Measurements from ENCODE around the gene GALNT1.

Gene GALNT1

DNA sequence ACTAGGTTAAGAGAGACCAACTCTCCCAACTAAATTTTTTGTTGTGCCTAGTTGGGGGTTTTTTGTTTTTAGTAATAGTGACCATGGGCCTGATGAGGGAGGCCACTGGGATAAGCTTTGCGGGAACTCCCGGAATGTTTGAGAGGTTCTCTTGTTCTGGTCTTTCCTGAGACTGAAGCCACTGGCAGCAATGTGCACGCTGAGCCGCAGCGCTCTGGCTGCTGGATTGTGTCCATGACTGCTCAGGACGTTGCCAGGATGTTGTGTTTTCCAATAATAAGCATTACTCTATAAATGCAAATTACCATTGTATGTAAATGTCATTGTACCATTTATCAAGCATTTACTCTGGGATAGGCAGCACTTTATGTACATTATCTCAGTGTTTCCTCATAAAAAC, 126.1 kb downstream of the GALNT1 start:
- in situ Hi-C loops (cut with MboI; ENCODE audit: low sequenced_read_pairs), result no loop called here
- peak in 1 of 2 experiments; percentile 12 for DNase-seq (ENCODE audit: low spot score in 2 of 2)
- no peaks in the 10 kb centered on the region for H3K9me3 ChIP-seq
- no peak overlapping the region for H3K4me3 ChIP-seq
- H3K4me1 ChIP-seq, result peaks cover 7% of the 10 kb centered on the region; the same call in 1 of the 2 replicates
- no peaks in the 10 kb centered on the region for H3K36me3 ChIP-seq (replicated peaks)
- no peaks in the 10 kb centered on the region for H3K27me3 ChIP-seq (ENCODE audit: low read depth)

DNA sequence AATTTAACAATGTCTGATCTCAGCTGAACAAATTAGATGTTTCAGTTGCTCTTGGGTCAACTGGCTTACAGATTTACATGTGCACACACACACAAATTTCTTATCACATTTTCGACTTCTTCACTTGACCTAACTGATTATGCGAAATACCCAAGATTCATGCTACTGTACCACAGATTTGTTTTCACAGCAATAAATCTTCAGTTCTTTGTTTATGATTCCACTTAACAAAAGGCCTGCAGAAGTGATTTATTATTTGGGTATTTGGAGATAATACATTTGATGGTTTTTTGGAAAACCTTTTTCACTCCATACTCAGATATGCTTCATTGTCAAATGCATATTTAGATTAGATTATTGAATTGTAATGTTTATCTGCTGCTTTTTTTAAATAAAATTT, 129.0 kb downstream of the GALNT1 start:
- Histone ChIP-seq H3K9me3 (no peaks in the 10 kb centered on the region), H3K27me3 (ENCODE audit: low read depth) (no peaks in the 10 kb centered on the region), H3K4me1 (no peaks in the 10 kb centered on the region; the same call in 1 of the 2 replicates), H3K36me3 (replicated peaks) (no peaks in the 10 kb centered on the region), H3K4me3 (no peak overlapping the region)
- in situ Hi-C loops (cut with MboI; ENCODE audit: low sequenced_read_pairs), result no loop called here
- DNase-seq (ENCODE audit: low spot score in 2 of 2), result peak in 1 of 2 experiments; percentile 28

DNA sequence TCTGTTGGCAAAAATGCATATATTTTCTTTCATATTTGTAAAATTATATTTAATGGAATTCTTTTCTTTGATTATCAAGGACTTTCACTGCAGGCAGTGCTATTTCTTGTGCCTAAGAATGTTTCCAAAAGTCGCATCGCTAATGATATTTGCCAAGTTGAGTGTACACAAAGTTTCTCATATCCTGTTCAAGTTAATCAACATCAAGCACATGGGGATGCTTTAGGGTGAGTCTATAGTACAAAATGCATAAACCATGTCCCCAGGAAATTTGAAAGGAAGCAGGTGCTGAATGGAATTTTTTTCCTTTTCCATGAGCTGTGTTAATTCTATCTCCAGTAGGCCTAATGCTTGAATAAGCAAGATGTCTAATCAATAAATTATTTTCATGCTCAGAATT, 129.7 kb downstream of the GALNT1 start:
- Histone ChIP-seq H3K9me3 (no peaks in the 10 kb centered on the region), H3K4me1 (no peaks in the 10 kb centered on the region; the same call in 1 of the 2 replicates), H3K36me3 (replicated peaks) (no peaks in the 10 kb centered on the region), H3K27me3 (ENCODE audit: low read depth) (no peaks in the 10 kb centered on the region), H3K4me3 (no peak overlapping the region)
- in situ Hi-C loops (cut with MboI; ENCODE audit: low sequenced_read_pairs), result no loop called here
- no peak for DNase-seq (ENCODE audit: low spot score in 2 of 2)

DNA sequence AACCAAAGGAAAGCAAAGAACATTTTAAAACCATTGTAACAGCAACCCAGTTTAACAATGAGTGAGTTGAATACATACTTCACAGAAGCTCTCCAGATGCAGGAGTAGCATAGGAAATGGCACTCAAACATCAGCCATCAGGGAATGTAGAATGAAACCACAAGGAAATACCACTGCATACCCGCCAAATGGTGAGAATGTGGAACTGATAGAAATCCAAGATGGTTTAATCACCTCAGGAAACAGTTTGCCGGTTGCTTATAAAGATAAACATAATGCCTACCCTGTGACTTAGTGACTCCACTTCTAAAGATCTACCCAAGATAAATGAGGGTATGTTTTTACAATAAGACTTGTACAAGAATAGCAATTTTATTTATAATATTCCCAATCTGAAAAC, 132.0 kb downstream of the GALNT1 start:
- DNase-seq (ENCODE audit: low spot score in 2 of 2), result no peak
- Histone ChIP-seq H3K4me3 (no peak overlapping the region), H3K9me3 (no peaks in the 10 kb centered on the region), H3K27me3 (ENCODE audit: low read depth) (0 out of 2 replicates have a peak, but pooled peaks cover under 1% of the 10 kb centered on the region), H3K36me3 (replicated peaks) (no peaks in the 10 kb centered on the region), H3K4me1 (no peaks in the 10 kb centered on the region; the same call in 1 of the 2 replicates)
- in situ Hi-C loops (cut with MboI; ENCODE audit: low sequenced_read_pairs), result no loop called here

DNA sequence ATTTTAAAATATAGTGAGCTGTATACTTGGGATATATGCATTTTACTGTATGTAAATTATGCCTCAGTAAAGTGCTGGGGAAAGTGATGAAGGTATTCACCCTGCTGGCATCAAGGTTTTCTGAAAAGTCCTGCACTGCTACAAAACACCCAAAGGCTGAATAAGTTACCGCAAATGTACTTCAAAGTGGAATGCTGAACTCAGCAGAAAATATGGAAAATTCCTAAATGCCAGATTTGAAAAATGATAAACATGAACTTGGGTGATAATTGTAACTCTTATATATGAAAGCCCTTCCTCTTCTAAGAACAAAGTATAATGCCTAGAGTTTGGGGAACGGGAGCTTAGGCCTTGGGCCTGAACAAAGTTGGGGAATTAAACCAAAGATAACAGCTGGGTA, 133.0 kb downstream of the GALNT1 start:
- Histone ChIP-seq H3K36me3 (replicated peaks) (no peaks in the 10 kb centered on the region), H3K27me3 (ENCODE audit: low read depth) (0 out of 2 replicates have a peak, but pooled peaks cover 3% of the 10 kb centered on the region), H3K4me3 (no peak overlapping the region), H3K4me1 (no peaks in the 10 kb centered on the region; the same call in 1 of the 2 replicates), H3K9me3 (no peaks in the 10 kb centered on the region)
- DNase-seq (ENCODE audit: low spot score in 2 of 2), result no peak
- in situ Hi-C loops (cut with MboI; ENCODE audit: low sequenced_read_pairs), result no loop called here

DNA sequence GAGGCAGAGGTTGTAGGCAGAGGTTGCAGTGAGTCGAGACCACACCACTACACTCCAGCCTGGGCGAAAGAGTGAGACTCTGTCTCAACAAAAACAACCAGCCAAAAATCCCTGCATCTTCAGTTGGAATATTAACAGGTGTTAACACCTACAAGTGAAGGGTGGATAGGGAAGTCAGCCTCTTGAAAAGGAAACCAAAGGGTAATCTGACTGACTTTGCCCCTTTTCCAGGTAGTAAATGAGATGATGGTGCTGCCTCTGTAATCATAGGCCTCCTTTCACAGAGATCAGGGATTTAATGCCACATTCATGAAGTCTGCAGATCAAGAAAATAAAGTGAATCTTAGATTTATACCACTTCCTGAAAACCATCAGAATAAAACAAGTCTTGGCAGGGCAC, 133.6 kb downstream of the GALNT1 start:
- Histone ChIP-seq H3K4me1 (no peaks in the 10 kb centered on the region; the same call in 1 of the 2 replicates), H3K4me3 (no peak overlapping the region), H3K36me3 (replicated peaks) (no peaks in the 10 kb centered on the region), H3K27me3 (ENCODE audit: low read depth) (0 out of 2 replicates have a peak, but pooled peaks cover 3% of the 10 kb centered on the region), H3K9me3 (no peaks in the 10 kb centered on the region)
- in situ Hi-C loops (cut with MboI; ENCODE audit: low sequenced_read_pairs), result no loop called here
- no peak for DNase-seq (ENCODE audit: low spot score in 2 of 2)

DNA sequence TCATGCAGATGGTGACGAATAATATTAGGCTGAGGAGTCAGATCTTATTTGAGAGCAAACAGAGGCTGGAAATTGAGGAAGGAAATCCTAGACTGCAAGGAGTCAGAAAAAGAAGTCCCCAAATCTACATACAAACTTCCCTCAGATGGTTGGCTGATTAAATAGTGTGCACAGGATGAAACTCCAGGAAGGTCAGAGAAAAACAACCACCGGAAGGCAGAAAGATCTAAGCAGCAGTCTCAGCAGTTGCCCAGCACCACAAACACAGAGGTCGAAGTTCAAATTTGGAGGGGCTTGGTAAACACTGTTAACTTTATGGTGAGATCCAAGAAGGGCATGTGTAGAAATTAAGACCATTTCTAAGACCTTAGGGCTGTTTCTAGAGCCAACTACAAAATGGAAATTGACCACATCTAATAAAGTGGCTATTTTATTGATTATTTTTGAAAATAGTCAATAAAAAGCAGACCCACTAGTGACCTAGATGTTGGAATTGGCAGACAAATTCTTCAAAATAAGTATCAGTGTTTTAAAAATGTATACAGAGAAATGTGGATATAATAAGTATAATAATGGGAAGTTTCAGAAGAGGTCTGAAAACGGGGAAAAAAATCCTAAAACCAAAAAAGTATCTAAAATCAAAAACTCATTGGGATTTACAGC, 134.8 kb downstream of the GALNT1 start:
- in situ Hi-C loops (cut with MboI; ENCODE audit: low sequenced_read_pairs), result no loop called here

DNA sequence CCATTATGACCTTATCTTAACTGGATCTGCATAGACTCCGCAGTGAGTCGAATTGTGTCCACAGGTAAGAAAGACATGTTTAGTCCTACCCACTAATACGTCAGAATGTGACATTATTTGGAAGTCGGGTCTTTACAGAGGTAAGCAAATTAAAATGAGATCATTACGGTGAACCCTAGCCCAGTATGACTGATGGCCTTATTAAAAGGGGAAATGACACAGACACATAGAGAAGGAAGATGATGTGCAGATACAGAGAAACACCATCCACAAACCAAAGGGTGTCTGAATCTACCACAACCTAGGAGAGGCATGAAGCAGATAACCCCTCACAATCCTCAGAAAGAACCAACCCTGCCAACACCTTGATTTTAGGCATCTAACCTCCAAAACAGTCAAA, 135.6 kb downstream of the GALNT1 start:
- no peak overlapping the region for H3K4me3 ChIP-seq
- no peaks in the 10 kb centered on the region for H3K9me3 ChIP-seq
- H3K27me3 ChIP-seq (ENCODE audit: low read depth), result 0 out of 2 replicates have a peak, but pooled peaks cover 6% of the 10 kb centered on the region
- no peak for DNase-seq (ENCODE audit: low spot score in 2 of 2)
- H3K36me3 ChIP-seq (replicated peaks), result no peaks in the 10 kb centered on the region
- in situ Hi-C loops (cut with MboI; ENCODE audit: low sequenced_read_pairs), result no loop called here
- no peaks in the 10 kb centered on the region for H3K4me1 ChIP-seq

More for the DNA sequence above, 134.8 kb downstream of the GALNT1 start:
- H3K4me1 ChIP-seq, result no peaks in the 10 kb centered on the region
- H3K9me3 ChIP-seq, result no peaks in the 10 kb centered on the region
- H3K4me3 ChIP-seq, result no peak overlapping the region
- DNase-seq (ENCODE audit: low spot score in 2 of 2), result no peak
- H3K36me3 ChIP-seq (replicated peaks), result no peaks in the 10 kb centered on the region
- 0 out of 2 replicates have a peak, but pooled peaks cover 6% of the 10 kb centered on the region for H3K27me3 ChIP-seq (ENCODE audit: low read depth)

DNA sequence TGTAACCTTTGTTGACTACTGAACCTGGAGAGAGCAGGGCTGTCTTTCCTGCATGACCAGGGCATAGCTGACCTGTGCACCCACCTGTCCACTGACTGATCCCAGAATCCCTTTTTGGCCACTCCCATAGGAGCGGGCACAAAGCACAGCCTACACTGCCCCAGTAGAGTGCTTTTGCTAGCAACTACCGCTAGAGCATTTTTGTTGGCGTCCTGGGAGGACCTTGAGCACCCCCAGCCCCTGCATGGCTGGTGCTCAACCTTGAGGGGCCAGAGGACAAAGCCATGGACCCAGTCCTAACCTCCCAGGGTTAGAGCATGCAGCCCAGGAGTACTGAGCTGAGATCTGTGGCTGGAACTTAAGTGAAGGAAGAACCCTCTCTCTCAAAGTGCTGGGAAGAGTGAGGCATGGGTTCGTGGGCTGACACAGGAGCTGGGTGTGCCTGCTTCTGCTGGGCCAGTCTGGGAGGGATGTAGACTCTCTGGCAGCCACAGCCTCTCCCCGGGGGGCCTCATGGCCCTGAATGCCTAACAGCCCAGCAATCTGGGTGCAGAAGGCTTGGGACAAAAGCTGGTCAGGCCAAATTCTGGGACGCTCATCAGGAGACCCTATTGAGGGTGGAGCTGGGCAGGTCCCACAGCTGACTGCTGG, 140.0 kb downstream of the GALNT1 start:
- Histone ChIP-seq H3K4me3 (no peak overlapping the region), H3K27me3 (ENCODE audit: low read depth) (0 out of 2 replicates have a peak, but pooled peaks cover 6% of the 10 kb centered on the region), H3K4me1 (no peaks in the 10 kb centered on the region), H3K9me3 (no peaks in the 10 kb centered on the region), H3K36me3 (replicated peaks) (no peaks in the 10 kb centered on the region)
- in situ Hi-C loops (cut with MboI; ENCODE audit: low sequenced_read_pairs), result no loop called here
- no peak for DNase-seq (ENCODE audit: low spot score in 2 of 2)

DNA sequence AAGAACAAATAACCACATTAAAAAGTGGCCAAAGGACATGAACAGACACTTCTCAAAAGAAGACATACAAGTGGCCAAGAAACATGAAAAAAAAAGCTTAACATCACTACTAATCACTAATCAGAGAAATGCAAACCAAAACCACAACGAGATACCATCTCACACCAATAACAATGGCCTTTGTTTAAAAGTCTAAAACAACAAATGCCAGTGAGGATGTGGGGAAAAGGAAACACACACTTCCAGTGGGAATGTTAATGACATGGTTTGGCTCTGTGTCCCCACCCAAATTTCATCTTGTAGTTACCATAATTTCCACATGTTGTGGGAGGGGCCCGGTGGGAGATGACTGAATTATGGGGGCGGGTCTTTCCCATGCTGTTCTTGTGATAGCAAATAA, 147.1 kb downstream of the GALNT1 start:
- DNase-seq (ENCODE audit: low spot score in 2 of 2), result no peak
- in situ Hi-C loops (cut with MboI; ENCODE audit: low sequenced_read_pairs), result loop anchor here (25.0 kb wide), 1 partner anchor 316 kb away; no protein-coding TSS in a partner anchor
- H3K9me3 ChIP-seq, result no peaks in the 10 kb centered on the region
- H3K4me3 ChIP-seq, result no peak overlapping the region
- 0 out of 2 replicates have a peak, but pooled peaks cover 7% of the 10 kb centered on the region for H3K27me3 ChIP-seq (ENCODE audit: low read depth)
- no peaks in the 10 kb centered on the region for H3K4me1 ChIP-seq
- H3K36me3 ChIP-seq (replicated peaks), result no peaks in the 10 kb centered on the region

DNA sequence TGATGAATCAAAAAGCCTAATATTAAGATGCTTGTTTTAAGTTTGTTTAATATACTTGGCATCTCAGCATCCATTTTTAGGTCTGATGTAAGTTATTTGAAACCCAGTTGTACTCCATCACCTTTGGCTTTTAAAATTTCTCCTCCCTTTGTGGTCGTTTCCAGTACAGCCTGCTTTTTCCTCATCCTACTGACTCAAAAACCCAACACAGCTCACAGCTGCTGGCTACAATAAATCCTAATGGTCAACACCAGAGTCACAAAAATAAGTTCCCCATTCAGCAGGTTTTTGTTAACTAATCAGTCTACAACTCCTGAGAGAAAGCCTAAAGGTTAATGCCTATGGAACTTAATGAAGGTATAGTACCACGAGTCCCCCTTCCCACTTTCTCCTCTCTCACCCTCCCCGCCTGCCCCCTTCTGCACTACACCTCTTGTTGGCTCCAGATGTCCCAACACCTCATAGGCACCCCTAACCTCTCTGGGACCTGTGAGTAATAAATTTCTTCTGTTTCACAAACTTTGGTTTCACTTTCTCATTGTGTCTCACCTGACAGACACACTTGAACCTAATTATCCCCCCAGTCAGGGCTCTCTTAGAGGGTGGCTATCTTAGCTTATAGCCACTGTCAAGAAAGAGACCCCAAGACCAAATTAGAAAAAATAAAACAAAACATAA, 148.6 kb downstream of the GALNT1 start:
- H3K4me3 ChIP-seq, result no peak overlapping the region
- no peaks in the 10 kb centered on the region for H3K9me3 ChIP-seq
- DNase-seq (ENCODE audit: low spot score in 2 of 2), result no peak
- no peaks in the 10 kb centered on the region for H3K4me1 ChIP-seq
- H3K36me3 ChIP-seq (replicated peaks), result no peaks in the 10 kb centered on the region
- in situ Hi-C loops (cut with MboI; ENCODE audit: low sequenced_read_pairs), result loop anchor here (25.0 kb wide), 1 partner anchor 318 kb away; no protein-coding TSS in a partner anchor
- H3K27me3 ChIP-seq (ENCODE audit: low read depth), result 0 out of 2 replicates have a peak, but pooled peaks cover 7% of the 10 kb centered on the region

DNA sequence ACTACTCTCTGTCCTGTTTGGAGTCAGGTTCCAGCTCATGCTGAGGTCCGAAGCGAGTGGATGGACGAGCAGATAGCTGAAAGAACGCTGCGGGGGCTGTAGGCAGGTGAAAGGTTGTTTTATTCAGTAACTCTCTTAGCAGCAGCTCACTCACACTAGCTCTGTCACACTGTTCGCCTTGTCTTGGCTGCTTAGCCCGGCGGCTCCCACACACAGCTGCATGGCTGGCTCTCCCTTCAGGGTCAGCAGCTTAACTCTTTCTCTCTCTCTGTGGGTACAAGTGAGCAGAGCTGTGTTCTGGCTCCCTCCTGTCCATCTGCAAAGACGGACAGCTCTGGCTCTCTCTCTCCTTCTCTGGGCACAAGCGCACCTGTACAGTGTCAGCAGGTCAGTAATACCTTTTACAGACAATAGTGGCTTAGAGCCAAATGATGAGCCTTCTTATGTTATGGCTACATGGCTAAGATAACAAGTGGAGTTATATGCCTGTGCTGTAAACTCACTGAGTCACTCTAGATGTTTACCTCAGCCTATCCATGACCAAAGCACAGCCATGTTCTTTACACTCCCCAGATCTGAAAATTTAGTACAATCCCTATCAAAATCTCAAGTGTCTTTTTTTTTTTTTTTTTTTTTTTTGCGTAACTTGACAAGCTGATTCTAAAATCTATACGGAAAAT, 149.3 kb downstream of the GALNT1 start:
- H3K36me3 ChIP-seq (replicated peaks), result no peaks in the 10 kb centered on the region
- 0 out of 2 replicates have a peak, but pooled peaks cover 7% of the 10 kb centered on the region for H3K27me3 ChIP-seq (ENCODE audit: low read depth)
- no peak overlapping the region for H3K4me3 ChIP-seq
- DNase-seq (ENCODE audit: low spot score in 2 of 2), result no peak
- no peaks in the 10 kb centered on the region for H3K9me3 ChIP-seq
- H3K4me1 ChIP-seq, result no peaks in the 10 kb centered on the region
- in situ Hi-C loops (cut with MboI; ENCODE audit: low sequenced_read_pairs), result loop anchor here (25.0 kb wide), 1 partner anchor 319 kb away; no protein-coding TSS in a partner anchor

DNA sequence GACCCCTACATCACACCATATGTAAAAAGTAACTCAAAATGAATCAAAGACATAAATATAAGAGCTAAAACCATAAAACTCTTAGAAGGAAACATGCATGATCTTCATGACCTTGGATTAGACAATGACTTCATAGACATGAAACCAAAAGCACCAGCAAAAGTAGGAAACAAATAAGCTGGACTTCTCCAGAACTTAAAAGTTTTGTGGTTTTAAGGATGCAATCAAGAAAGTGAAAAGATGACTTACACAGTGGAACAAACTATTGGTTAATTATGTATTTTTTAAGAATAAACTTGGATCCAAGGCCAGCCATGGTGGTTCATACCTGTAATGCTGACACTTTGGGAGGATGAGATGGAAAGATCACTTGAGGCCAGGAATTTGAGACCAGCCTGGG, 150.2 kb downstream of the GALNT1 start:
- H3K4me3 ChIP-seq, result no peak overlapping the region
- H3K4me1 ChIP-seq, result no peaks in the 10 kb centered on the region
- DNase-seq (ENCODE audit: low spot score in 2 of 2), result no peak
- no peaks in the 10 kb centered on the region for H3K36me3 ChIP-seq (replicated peaks)
- H3K9me3 ChIP-seq, result no peaks in the 10 kb centered on the region
- 0 out of 2 replicates have a peak, but pooled peaks cover 7% of the 10 kb centered on the region for H3K27me3 ChIP-seq (ENCODE audit: low read depth)
- in situ Hi-C loops (cut with MboI; ENCODE audit: low sequenced_read_pairs), result loop anchor here (25.0 kb wide), 1 partner anchor 319 kb away; no protein-coding TSS in a partner anchor
